ENCODE measurements around the gene ST6GALNAC3.

GRCh38 chr1:76054359-76054758 is 20.2 kb upstream of the ST6GALNAC3 start:
- no peak for TF ChIP-seq CTCF (optimal IDR thresholded peaks at IDR 0.05 in 1 of 3, IDR thresholded peaks at IDR 0.05 in 1 of 3, conservative IDR thresholded peaks at IDR 0.05 in 1 of 3; ENCODE audit: extremely low read depth in 1 of 3, insufficient read depth in 2 of 3, low read length in 3 of 3)
- no peak for TF ChIP-seq EZH2 (IDR thresholded peaks at IDR 0.05; ENCODE audit: low read length)

Data from keratinocyte (primary cell).